ENCODE data around the gene TTN.

The TTN gene

GRCh38 chr2:178574789-178575188 lies 232.4 kb downstream of the TTN start:
- H3K4me3 ChIP-seq (ENCODE audit: control insufficient read depth, low read depth, low read length): no peak overlapping the region
- TF ChIP-seq, protein P1, sequence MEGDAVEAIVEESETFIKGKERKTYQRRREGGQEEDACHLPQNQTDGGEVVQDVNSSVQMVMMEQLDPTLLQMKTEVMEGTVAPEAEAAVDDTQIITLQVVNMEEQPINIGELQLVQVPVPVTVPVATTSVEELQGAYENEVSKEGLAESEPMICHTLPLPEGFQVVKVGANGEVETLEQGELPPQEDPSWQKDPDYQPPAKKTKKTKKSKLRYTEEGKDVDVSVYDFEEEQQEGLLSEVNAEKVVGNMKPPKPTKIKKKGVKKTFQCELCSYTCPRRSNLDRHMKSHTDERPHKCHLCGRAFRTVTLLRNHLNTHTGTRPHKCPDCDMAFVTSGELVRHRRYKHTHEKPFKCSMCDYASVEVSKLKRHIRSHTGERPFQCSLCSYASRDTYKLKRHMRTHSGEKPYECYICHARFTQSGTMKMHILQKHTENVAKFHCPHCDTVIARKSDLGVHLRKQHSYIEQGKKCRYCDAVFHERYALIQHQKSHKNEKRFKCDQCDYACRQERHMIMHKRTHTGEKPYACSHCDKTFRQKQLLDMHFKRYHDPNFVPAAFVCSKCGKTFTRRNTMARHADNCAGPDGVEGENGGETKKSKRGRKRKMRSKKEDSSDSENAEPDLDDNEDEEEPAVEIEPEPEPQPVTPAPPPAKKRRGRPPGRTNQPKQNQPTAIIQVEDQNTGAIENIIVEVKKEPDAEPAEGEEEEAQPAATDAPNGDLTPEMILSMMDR (IDR thresholded peaks at IDR 0.05; ENCODE audit: control insufficient read depth, insufficient read depth, low read depth, low read length, missing control alignments): no peak
- DNase-seq (ENCODE audit: low read depth): no peak

GRCh38 chr2:178568227-178568626 lies 239.0 kb downstream of the TTN start:
- DNase-seq (ENCODE audit: low read depth): no peak
- TF ChIP-seq, protein P1 (IDR thresholded peaks at IDR 0.05; ENCODE audit: control insufficient read depth, insufficient read depth, low read depth, low read length, missing control alignments): no peak
- H3K4me3 ChIP-seq (ENCODE audit: control insufficient read depth, low read depth, low read length): no peak overlapping the region

DNA sequence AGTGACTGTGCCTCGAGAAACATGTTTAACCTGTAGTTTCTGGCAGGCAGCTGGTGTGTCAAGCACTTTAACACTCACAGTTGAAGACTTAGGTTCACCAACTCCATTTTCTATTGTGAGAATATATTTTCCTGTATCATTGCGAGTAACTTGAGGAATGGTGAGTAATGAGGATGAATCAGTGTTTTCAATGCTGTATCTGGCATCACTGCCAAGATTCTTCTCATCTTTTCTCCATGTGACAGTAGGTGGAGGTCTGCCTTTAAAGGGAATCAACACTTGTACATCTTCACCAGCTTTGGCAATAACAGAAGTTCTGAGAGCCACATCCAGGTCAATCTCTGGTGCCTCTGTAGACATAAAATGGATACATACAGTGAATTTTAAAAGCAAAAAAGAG lies 254.2 kb downstream of the TTN start:
- H3K4me3 ChIP-seq (ENCODE audit: control insufficient read depth, low read depth, low read length): no peak overlapping the region
- TF ChIP-seq, protein P1 (IDR thresholded peaks at IDR 0.05; ENCODE audit: control insufficient read depth, insufficient read depth, low read depth, low read length, missing control alignments): no peak
- peak; percentile 55 for DNase-seq (ENCODE audit: low read depth)

- no peak for DNase-seq (ENCODE audit: low read depth)
- TF ChIP-seq, protein P1 (IDR thresholded peaks at IDR 0.05; ENCODE audit: control insufficient read depth, insufficient read depth, low read depth, low read length, missing control alignments): no peak
- no peak overlapping the region for H3K4me3 ChIP-seq (ENCODE audit: control insufficient read depth, low read depth, low read length)
These were observed 256.9 kb downstream of the TTN start for GRCh38 chr2:178550352-178550751.

DNA sequence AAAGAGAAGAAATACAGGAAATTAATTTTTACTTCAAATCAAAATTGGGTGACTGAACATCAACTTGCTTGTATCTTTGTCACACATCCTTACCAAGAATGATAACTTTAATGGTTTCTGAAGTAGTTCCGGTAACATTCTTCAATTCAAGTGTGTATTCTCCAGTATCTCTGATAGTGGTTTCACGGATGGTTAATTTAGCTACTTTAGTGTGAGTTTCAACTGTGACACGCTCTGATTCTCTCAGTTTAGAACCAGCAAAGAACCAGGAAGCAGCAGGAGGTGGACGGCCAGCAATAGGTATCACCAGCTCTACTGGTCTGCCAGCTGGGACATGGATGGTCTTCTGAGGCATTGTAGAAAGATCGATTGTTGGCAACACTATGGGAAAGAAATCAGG lies 264.7 kb downstream of the TTN start:
- TF ChIP-seq, protein P1 (IDR thresholded peaks at IDR 0.05; ENCODE audit: control insufficient read depth, insufficient read depth, low read depth, low read length, missing control alignments): no peak
- no peak overlapping the region for H3K4me3 ChIP-seq (ENCODE audit: control insufficient read depth, low read depth, low read length)
- DNase-seq (ENCODE audit: low read depth): no peak

DNA sequence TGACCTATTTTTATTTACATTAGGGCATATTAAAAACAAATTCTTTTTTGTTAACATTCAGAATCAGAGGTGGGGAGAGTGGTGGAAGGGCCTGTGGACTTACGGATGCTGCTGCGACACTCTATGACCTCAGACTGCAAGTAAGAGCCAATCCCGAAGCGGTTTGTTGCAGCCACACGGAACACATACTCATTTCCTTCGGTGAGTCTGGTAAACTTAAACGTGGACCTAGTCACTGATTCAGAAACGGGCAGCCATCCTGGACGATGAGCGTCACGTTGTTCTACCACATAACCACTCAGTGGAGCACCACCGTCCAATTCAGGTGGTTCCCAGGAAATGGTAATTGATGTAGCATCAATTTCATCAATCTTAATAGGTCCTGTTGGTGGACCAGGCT lies 265.1 kb downstream of the TTN start:
- DNase-seq (ENCODE audit: low read depth): no peak

More for the DNA sequence above, 265.1 kb downstream of the TTN start:
- TF ChIP-seq, protein P1 (IDR thresholded peaks at IDR 0.05; ENCODE audit: control insufficient read depth, insufficient read depth, low read depth, low read length, missing control alignments): no peak
- no peak overlapping the region for H3K4me3 ChIP-seq (ENCODE audit: control insufficient read depth, low read depth, low read length)
